AG09309 (cell line): ENCODE results near the gene CADM1.

Experiments used
- DNase-seq: peaks from one replicate; pipeline ENCODE4 v3.0.0-alpha.2; 2010; ENCODE audit warnings: low read depth
- H3K4me3 ChIP-seq: 2 replicates; pipeline ENCODE4 v1.5.1; 2011; ENCODE audit warnings: mild to moderate bottlenecking, low read depth, low read length, moderate library complexity; ENCODE audit not compliant: control insufficient read depth
- TF ChIP-seq, protein P1 (sequence below): IDR thresholded peaks from 2 replicates; pipeline ENCODE4 v1.5.1; 2011; ENCODE audit warnings: mild to moderate bottlenecking, low read depth, low read length, inconsistent platforms; ENCODE audit not compliant: insufficient read depth, control insufficient read depth; ENCODE audit errors: missing control alignments

CADM1 gene

DNA sequence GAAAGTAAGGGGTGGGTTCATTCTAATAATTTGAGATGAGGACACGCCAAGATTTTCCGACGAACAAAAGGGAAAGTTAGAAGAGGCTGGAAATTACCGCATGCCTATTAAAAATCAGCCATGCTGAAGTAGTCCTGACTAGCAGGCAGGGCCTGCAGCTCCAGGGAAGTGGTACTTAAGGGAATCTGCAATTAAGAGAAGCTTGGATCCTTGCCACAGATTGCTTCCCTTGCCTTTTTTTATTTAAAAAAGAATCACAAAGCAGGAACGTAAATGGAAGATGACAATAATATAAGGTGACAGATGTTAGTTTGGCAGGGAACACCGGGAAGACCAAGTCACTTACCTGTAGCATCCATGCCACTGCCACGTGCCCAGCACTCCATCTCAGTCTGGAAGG lies 359.3 kb downstream of the CADM1 start:
- TF ChIP-seq, protein P1, sequence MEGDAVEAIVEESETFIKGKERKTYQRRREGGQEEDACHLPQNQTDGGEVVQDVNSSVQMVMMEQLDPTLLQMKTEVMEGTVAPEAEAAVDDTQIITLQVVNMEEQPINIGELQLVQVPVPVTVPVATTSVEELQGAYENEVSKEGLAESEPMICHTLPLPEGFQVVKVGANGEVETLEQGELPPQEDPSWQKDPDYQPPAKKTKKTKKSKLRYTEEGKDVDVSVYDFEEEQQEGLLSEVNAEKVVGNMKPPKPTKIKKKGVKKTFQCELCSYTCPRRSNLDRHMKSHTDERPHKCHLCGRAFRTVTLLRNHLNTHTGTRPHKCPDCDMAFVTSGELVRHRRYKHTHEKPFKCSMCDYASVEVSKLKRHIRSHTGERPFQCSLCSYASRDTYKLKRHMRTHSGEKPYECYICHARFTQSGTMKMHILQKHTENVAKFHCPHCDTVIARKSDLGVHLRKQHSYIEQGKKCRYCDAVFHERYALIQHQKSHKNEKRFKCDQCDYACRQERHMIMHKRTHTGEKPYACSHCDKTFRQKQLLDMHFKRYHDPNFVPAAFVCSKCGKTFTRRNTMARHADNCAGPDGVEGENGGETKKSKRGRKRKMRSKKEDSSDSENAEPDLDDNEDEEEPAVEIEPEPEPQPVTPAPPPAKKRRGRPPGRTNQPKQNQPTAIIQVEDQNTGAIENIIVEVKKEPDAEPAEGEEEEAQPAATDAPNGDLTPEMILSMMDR: no peak
- no peak overlapping the region for H3K4me3 ChIP-seq
- no peak for DNase-seq

DNA sequence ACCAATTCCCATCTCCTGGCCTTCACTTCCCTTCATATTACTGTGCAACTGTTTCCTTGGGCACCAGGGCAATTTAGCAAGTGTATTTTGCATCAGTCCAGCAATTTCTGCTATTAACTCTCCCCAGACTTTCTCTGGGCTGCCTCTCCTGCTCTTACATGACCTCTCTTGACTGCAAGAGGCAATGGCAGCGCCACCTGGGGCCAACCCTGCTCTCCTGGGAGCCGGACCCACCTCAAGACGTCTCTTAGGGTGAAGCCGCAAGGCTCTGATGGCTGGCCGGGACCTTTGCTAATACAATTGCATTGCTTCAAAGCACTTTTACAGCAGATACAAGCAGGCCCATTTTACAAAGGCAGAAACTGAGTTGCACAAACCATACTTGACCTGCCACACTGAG lies 360.2 kb downstream of the CADM1 start:
- no peak overlapping the region for H3K4me3 ChIP-seq
- DNase-seq: no peak
- TF ChIP-seq, protein P1: no peak

DNA sequence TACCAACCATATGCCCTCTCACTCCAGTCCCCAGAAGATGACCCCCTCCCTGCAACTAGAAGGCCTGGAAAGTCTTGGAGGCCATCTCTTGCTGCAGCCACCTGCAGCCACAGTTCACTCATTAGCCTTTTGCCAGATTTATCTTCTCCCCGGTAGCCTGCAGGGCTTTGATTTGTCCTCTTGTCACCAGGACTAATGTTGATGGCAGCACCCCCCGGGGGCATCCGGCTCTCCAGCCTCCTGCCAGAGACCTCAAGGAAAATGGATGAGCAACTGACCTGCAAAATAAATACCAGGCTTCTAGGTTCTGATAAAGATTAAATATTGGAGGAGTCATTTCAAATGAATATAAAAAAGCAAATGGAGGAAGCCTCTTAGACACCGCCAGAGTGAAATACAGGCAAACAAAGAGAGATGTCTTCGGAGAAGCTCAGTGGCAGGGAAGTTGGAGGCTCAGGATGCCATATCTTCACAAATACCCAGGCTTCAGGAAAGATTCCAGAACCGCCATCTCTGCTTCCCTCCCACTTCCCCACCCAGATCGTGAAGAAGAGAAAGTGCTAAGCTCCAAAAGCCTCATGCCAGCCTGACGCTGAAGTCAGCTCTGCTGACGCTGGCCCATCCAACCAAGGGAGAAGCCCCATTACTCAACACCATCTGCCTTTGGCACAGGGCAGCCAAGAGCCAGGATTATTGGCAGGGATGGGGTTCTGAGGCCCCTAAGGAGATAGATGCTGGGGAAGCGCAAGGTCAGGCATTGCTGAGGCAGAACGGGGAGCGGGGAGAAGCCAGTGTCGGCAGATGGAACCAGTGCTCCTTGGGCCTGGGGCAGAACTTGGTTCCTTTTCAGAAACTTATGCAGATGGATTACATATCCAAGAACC lies 362.7 kb downstream of the CADM1 start:
- no peak overlapping the region for H3K4me3 ChIP-seq
- TF ChIP-seq, protein P1: no peak
- no peak for DNase-seq

DNA sequence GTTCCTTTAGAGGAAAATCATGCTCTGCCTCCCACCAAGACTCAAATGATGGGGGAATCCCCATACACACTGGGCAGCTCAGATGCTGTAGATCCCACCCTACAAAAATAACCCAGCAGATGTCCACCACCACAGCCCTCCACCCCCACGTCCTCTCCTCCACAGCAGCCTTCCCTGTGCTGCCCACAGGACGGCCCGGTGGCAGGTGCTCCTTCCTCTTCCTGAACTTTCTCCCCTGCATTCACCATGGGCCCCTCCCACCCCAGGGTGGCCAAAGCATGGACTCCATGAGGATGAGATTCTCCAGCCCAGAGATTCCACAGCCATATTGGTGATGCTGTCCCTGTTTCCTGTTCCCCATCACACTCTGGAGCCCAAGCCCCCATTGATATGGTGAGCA lies 368.3 kb downstream of the CADM1 start:
- no peak overlapping the region for H3K4me3 ChIP-seq
- DNase-seq: no peak
- TF ChIP-seq, protein P1: no peak

DNA sequence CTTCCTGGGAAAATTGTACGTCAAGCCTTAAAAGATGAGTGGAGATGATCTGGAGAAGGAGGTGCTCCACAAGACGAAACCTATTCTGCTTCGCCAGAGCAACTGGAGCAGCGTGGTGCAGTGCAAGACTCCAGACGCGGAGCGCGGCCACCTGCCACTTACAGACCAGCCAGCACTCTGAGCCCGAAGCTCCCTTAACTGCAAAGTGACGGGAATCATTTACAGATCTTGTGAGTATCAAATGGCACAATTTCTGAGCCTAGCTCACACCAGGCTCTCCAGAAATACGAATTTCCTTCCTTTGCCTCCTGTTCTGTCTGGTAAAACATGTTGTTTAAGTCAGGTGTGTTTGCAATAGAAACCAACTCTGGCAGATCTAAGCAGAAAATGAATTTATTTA lies 369.3 kb downstream of the CADM1 start:
- DNase-seq: no peak
- TF ChIP-seq, protein P1: no peak
- no peak overlapping the region for H3K4me3 ChIP-seq

DNA sequence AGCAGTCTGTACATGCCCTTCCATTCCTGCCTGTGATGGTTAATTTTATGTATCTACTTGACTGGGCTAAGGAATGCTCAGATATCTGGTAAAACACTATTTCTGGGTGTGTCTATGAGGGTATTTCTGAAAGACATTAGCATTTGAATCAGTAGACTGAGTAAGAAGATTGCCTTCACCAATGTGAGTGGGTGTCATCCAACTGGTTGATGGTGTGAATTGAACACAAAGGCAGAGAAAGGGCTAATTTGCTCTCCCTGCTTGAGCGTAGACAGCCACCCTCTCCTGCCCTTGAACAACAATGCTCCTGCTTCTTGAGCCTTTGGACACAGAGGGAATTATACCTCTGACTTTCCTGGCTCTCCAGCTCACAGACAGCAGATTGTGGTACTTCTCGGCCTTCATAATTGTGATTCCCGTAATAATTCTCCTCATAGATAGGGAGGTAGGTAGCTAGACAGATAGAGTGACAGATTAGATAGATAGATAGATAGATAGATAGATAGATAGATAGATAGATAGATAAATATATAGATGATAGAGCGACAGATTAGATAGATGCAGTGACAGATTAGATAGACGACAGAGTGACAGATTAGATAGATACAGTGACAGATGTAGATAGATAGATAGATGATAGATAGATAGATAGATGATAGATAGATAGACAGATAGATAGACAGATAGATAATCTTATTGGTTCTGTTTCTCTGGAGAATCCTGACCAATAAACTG lies 370.6 kb downstream of the CADM1 start:
- TF ChIP-seq, protein P1: no peak

More for the DNA sequence above, 370.6 kb downstream of the CADM1 start:
- H3K4me3 ChIP-seq: no peak overlapping the region
- DNase-seq: no peak
